NOMO-1 (cell line): Measurements from ENCODE around the gene DMRT1.

ENCODE experiments used
- DNase-seq, 2 experiments: peaks; one replicate each; lab custom pipeline; 2025; ENCODE audit not compliant: unreplicated experiment in 2 of 2; lab: John Stamatoyannopoulos, UW

DMRT1 gene

DNA sequence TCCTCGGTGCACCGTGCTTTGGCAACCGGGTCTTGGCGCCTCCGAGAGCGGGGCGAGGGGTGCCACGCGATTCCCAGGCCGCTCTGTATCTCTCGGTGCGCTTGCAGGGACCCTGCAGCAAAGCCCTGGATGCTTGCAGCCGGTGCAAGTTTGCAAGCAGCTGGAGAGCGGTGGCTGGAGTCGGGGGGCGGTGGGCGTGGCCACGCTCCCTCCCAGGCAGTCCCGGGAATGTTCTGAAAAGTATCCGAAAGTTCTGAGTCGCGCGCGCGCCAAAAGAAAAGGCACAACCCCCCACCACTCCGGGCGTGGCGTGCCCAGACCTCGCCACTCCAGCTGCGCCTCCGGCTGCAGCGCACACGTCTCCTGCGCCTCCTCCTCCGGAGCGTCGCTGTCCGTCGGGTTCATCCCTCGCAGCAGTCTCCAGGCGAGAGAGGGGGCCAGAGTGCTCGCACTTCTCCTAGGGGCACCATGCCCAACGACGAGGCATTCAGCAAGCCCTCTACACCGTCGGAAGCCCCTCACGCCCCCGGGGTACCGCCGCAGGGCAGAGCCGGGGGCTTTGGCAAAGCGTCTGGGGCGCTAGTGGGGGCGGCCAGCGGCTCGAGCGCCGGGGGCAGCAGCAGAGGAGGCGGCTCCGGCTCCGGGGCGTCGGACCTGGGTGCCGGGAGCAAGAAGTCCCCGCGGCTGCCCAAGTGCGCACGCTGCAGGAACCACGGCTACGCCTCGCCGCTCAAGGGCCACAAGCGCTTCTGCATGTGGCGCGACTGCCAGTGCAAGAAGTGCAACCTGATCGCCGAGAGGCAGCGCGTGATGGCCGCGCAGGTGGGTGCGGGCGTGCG, at the start of gene DMRT1:
Gene DMRT1, plus strand, starts transcription at position 327 of the 839 bp plus-strand sequence. Its CDS starts 142 bp downstream, at position 469.
- no peak for DNase-seq

DNA sequence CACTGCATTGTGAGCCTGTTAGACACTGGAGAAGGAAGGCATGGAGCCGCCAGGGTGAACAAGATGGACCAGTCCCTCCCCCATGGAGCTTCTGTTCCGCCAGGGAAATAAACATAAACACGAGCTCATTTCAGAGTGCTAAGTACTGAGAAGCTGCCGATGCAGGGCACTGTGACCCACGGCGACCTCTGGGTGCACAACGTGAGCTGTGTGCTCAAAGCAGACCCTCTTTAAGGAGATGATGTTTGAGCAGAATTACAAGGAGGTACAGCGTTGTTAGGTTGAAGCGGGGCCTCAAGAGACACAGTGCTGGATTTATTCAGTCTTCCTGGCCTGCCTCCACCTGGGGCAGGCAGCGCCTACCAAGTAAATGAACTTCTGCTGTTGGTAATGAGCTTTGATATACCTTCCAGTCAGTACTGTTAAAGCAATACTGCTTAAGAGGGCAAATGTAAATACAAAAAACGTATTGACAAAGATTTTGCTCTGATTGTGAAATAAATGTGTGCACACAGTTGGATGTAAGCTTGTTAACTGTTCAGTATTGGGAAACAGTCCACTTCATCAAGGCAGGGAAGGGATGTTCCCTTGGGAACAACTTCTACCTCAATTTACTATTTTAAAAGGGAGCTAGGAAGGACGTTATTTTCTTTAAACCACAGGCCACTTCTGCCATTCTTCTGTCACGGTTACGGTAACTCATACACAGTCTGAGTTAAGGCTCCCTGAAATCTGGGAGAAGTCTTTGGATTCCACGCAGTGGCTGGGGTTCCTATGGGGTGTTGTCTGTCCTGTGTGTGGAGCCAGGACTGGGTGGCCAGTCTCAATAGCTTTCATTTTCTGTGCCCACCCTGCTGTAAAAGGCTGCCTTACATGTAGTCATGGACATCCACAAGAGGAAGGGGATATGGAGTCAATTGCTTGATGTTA, 48.9 kb upstream of the DMRT1 start:
- DNase-seq: no peak

DNA sequence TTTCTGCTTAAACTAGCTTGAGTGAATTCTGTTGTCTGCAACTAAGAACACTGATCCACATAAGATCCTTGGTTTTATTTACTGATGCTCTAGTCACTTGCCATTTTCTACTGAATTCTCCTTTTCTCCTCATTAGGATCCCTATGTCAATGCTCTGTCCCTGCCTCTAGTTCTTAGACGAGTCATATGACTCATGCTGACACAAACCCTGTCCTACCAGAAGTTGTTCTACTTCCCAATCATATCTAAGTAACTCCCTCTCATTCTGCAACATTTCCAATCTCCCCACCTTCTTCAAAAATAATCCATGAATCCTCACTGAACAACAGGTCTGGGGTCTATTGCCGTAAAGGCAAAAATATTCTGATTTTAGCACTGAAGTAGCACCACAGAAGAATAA, 47.1 kb upstream of the DMRT1 start:
- no peak for DNase-seq

DNA sequence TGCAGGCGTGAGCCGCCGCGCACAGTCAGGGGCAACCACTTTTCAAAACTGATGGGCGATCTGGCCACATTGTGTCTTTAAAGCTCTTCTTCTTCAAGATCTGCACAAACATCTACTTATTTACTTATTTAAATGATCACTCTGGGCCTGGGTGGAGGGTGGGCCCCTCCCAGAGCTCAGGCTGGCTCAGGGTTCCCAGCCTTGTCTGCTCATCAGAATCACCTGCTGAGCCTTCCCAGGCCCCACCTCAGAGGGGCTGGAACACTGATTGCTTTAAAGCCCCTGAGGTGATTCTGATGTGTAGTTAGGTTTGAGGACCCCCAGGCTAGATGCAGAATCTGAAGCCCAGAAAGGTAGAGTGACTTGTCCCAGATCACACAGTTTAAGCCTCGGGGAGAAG, 45.6 kb upstream of the DMRT1 start:
- no peak for DNase-seq

DNA sequence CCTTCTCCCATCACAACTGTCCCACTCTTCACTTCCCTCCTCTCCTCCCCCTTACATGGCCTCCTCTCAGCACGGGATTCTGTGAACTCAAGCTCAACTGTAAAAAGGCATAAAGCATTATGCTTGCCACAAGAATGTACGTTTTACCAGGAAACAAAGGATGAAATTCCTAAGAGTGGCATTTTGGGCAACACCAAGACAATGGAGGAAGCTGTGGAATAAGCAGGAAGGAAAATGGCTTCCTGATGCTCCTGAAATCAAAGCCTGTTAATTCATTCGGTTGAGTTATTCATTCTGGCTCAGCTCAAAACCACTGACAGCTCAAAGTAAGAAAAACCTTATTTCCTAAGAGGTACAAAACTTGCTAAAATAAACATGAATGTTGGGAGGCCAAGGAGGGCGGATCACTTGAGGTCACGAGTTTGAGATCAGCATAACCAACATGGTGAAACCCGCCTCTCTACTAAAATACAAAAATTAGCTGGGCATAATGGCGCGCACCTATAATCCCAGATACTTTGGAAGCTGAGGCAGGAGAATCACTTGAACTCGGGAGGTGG, 40.8 kb upstream of the DMRT1 start:
- DNase-seq: no peak

DNA sequence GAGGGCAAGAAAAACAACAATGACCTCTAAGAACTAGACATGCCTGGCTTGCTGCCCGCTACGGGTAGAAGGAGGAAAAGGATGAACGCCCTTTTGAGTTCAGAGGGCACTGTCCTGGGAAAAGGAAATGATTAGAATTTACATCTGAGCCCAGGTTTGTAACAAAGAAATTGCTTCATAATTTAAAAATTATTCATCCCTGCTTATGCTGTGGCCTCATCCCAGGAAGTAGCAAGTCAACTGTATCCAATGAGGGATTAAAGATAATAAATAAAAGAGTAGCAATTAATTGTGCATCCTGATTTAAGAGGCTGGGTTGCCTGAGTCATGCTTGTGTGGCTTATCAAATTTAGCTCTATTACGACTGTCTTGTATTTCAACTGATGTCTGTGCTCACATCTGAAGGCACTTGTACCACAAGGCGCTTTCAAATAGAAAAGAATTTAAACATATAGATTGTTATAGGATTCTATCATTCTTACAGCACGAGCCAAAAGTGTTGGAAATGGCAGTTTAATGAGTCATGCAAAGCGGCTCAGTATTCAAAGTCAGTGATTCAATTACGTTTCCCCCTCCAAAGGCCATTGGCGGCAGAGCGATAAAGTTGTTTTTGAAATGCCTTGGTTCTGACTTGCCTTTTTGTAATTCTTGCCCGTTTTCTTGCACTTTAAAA, 40.0 kb upstream of the DMRT1 start:
- DNase-seq: no peak

DNA sequence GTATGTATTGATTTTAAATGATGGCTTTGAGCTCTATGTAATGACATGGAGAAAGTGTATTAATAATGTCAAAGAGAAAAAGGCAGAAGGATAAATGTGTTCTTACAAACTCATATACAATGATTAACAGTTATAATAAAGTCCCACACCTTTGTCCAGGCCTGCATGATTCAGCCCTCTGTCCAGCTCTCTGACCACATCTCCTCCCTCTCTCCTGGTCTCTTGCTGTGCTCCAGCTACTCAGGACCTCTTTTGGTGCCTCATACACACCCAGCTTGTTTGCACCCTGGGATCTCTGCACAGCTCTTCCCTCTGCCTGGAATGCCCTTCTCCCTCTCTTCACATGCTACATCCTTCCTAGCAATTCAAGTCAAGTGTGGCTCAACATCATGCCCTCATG, 37.5 kb upstream of the DMRT1 start:
- no peak for DNase-seq

DNA sequence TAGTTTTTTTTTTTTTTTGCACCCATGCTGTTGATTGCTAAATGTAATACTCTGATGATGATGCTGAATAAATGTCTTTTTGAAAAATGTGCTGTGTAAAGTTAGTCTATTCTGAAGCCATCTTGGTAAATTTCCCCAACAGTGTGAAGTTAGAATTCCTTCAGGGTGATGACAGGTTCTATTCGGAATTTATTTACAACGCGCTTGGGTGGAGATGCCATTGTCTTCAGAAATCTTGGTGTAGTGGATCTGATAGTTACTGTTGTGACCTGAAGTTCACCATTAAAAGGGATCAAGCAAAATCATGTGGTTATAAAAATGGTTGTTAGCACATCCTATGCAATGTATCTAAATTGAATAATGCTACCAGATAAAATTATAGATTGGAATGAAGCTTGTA, 36.3 kb upstream of the DMRT1 start:
- no peak for DNase-seq

DNA sequence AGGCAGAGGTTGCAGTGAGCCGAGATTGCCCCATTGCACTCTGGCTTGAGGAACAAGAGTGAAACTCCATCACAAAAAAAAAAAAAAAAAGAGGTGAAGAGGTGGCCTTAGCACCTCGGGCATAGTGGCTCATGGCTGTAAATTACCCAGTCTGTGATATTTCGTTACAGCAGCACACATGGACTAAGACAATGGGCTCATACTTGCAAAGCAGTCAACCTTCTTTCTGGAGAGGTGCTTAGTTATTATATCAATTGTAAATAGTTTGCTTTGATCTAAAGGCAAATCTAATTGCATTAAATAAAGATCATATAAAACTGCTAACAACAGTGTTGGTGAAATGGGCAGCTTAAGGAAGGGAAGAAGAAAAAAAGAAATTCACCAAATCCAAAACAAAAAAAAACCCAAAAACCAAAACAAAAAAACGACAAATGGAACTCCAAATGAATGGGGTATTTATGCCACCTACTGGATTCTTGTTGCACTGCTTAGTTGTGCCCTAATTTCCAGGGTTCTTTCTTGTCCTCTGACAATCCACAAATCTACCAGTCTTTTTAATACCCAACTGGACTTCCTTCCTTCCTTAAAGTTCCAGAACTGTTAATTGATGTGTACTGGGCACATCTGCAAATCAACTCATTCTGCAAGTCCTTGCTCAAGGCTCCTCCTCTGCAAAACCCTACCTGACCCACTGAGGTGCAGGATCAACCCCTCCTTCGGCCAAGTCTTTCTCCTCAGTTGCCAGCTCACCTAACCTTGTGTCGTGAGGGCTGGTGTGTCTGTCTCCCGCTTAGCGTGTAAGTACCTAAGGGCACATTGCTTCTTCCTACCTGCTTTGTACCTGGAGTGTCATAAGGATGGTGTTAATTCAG, 35.0 kb upstream of the DMRT1 start:
- DNase-seq: peak in 1 of 2 experiments; percentile 16

DNA sequence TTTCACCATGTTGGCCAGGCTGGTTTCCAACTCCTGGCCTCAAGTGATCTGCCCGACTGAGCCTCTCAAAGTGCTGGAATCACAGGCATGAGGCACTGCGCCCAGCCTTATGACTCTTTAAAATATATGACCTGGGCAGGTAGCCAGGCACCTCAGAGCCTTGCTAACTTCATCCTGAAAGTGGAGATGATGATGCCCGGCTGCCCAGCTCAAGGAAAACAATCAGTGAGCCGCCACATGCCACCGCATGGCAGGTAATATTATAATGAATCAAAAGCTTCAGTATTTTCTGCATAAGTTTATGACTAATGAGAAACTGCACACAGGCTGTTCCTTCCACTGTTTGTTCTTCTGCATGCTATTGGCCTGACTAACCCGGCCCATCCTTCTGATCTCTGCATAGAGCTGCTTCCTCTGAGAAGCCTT, 30.4 kb upstream of the DMRT1 start:
- DNase-seq: no peak

DNA sequence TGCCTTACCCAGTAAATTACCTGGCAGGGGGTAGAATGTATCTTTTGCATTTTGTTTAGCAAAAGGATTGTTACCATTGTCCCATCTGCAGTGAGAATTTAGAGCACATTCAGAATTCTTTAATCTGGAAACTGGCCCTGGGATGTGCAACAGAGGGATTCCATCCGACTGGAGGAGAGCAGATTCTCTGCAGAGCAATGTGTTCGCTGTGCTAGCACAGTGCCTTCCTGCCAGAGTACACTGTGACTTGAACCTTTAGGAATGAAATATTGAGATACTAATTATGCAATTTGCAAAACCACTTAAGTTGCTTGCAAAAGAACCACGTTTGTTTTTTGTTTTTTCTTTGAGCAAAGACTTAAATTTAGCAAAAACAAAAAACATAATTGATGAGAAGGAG, 22.5 kb upstream of the DMRT1 start:
- no peak for DNase-seq

DNA sequence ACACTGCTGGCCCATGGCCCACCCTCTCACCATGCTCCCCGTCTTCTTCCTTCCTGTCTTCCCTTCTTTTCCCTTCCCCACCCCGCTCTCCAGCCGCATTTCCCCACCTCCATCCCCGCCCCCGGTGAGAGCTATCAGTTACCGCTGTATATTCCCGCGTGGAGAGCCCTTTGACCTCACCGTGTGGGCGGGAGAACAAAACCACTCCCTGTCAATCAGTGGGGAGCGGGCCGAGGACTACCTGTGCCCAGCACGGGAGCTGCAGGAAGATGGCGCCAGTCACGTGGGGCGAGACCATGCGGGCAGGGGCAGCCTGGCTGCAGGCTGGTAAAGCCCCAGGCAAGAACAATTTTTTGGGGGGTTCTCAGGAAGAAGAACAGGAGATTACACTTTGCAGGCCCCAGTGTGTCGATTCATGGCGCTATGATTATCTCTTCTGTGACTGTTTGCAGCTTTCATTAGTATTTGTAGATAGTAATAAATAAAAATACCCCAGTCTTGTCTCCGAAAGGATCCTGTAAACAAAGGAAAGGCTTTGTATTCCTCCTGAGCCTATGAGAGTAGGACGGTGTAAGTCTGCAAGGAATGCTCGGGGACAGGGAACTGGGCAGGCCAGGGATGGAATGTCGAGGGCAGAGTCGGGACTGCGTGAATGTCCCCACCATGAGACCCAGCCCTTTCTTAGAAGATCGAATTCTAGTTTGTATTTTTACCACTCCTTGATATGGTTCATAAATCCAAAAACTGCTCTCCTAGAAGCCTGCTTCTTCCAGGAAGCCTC, 14.8 kb upstream of the DMRT1 start:
- DNase-seq: no peak

DNA sequence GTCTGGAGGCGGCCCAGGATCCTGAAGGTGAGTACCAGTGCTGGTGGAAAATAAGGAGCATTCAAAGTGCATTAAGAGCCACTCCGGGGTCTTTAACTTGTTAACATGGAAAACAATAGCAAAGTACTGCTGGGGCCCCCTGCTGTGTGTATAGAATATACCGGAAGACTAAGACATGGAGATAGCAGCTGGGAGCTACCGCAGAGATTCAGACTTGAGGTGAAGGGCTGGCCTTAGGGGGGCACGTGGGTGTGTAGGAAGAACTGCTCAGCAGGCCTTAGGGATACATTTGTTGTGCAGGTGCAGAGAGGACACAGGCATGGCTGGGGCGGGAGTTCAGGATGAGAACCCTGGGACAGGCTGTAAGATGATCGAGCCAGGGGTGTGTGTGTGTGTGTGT, 1.2 kb upstream of the DMRT1 start:
- DNase-seq: no peak

DNA sequence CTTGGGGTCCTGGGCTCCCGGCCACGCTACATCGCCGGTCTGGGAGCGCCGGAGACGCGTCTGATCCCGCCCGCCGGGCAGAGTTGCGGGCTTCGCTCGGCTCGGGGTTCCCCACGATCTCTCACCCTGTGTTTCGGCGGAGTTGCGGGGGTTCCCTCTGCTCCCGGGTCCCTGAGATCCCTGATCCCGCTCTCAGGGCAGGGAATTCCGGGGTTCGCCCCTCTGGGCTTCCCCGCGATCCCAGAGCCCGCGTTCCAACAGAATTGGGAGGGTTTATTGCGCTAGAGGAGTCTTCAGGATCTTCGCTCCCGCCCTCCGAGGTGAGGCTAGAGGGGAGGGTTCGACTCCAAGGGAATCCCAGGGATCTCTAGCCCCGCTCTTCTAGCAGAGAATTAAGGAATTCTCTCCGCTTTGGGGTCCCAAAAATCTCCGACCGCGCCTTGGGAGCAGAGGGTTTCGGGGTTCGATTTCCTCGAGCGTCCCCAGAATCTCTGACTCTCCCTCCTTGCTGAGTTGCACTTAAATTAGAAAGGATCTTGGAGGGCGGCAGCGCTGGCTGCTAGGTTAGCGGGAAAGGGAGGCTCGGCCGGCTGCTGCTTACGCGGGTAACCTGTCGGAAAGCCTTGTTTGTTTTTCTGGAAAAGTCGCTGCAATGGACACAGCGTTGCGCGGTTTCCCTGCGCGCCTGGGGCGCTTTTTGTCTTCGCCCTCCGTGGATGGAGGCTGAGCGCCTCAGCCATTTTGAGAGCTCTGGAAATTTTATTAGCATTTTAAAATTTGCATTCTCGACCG, 1.3 kb downstream of the DMRT1 start:
- DNase-seq: no peak

DNA sequence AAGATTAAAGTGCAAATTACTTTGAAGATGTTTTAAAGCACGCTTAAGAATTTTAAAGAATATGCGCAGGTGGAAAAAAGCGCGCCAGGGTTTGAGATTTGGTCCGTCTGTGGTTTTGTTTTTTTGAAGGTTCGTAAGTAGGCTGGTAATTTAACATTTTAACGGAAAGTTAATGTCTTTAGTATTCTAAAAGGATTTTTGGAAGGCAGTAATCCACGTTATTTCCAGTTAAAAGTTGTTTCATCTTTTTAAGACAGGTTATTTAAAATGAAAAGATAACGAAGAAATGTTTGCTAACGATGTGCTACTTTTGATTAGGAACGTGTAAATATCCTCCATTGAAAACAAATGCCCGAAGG, 1.9 kb downstream of the DMRT1 start:
- no peak for DNase-seq

DNA sequence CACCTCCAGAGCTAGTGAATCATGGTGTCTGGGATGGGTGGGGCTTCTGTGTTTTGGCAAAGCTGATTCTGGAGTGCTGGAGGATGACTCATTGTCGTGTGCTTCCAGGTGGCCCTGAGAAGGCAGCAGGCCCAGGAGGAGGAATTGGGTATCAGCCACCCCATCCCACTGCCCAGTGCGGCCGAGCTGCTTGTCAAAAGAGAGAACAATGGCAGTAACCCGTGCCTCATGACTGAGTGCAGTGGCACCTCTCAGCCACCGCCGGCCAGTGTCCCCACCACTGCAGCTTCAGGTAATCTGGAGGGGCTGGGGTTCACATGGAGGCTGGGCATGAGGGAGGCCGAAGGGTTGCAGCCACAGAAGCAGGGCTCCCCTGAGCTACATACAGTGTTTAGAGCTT, 5.4 kb downstream of the DMRT1 start:
- DNase-seq: no peak

DNA sequence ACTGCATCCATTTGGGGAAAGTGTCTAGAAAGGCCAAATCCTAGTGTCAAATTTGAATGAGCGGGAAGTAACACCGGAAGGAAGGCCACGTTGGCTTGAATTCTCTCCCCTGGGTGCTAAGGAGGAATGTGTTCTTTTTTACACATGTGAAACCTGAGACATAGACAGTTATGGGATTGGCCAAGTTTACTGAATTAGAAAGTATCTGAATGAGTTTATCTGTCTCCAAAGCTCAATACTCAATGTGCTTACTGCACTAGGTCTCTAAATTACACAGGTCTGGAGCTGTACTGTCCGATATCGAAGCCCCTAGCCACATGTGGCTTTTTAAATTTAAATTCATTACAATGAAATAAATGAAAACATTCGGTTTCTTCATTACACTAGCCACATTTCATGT, 6.0 kb downstream of the DMRT1 start:
- DNase-seq: no peak

DNA sequence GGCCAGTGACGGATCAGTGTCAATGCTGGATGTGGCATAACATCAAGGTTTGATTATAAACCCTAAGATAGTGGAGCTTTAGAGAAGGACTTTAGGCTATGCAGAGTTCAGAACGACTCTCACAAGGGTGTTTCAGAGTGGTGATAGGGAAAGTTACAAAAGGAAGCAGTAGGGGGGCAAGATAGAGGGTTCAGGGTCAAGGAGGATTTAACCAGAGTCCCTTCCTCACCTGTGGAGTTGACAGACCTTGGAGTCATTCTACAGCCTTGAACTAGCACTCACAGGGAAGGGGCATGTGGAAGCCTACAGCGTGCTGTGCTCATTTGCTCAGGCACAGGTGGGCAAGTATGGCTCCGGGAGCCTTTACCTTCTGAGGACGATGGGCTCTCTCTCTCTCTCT, 7.9 kb downstream of the DMRT1 start:
- DNase-seq: no peak

DNA sequence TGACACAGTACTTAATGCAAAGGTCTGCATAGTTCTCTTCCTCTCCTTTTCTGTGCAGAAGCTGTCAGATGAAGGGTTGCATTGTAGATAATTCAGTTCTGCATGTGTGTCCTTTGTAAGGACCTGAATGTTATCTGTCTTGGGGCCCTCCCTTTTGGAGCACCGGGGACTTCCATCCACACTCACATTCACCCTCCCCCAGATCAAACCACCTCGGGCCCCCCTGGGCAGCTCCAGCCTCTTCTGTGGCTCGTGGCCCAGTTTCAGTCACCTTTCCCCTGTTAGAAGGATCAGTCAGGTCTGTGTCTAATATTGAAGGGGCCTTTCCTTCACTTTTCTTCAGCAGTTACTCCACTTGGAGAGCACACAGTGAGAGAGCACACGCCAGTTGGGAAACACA, 11.0 kb downstream of the DMRT1 start:
- no peak for DNase-seq
